Astrocyte of the spinal cord (primary cell): ENCODE results near the gene RHPN2.
"Not testable (repeated sequence)": the region's sequence is repeated elsewhere in the genome, so short reads cannot be mapped to it uniquely, and the experiment has no call there.

Source experiments
- DNase-seq: peaks from one replicate; pipeline ENCODE4 v3.0.0; 2011; ENCODE audit warnings: low read depth, low spot score
- H3K4me3 ChIP-seq: 2 replicates; pipeline ENCODE4 v1.5.1; 2011; ENCODE audit warnings: low read depth, mild to moderate bottlenecking, low read length, moderate library complexity
- in situ Hi-C: cut with HindIII; loops from 2 replicates; pipeline ENCODE4 v1.10.0; 2017; ENCODE audit warnings: low sequenced_read_pairs
- TF ChIP-seq, protein P1 (sequence below): IDR thresholded peaks from 2 replicates; pipeline ENCODE4 v1.5.1; 2012; ENCODE audit warnings: low read depth, mild to moderate bottlenecking, low read length, inconsistent platforms

Gene RHPN2

GRCh38 chr19:33055718-33056117 lies 9.0 kb downstream of the RHPN2 start:
- DNase-seq: no peak
- TF ChIP-seq, protein P1, sequence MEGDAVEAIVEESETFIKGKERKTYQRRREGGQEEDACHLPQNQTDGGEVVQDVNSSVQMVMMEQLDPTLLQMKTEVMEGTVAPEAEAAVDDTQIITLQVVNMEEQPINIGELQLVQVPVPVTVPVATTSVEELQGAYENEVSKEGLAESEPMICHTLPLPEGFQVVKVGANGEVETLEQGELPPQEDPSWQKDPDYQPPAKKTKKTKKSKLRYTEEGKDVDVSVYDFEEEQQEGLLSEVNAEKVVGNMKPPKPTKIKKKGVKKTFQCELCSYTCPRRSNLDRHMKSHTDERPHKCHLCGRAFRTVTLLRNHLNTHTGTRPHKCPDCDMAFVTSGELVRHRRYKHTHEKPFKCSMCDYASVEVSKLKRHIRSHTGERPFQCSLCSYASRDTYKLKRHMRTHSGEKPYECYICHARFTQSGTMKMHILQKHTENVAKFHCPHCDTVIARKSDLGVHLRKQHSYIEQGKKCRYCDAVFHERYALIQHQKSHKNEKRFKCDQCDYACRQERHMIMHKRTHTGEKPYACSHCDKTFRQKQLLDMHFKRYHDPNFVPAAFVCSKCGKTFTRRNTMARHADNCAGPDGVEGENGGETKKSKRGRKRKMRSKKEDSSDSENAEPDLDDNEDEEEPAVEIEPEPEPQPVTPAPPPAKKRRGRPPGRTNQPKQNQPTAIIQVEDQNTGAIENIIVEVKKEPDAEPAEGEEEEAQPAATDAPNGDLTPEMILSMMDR: no peak
- in situ Hi-C loops: no loop called here
- H3K4me3 ChIP-seq: no peak overlapping the region

DNA sequence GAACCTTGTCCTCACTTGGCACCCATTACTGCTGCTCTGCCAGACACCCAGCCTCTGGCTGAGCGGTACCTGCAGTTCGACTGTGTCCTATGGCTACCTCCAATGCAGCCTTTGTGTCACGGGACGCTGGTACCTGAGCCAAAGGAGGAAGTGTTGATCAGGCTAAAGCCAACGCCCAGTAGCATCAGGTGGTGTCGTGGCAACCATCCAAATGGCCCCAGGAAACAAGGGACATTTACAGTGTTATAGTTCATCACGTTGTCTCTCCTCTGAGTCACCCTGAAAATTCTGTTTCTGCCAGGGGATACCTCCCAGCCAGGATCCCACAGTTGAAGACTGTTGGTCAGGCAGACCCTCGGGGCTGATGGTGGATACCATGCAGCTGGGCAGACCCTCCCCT lies 10.1 kb downstream of the RHPN2 start:
- in situ Hi-C loops: no loop called here
- TF ChIP-seq, protein P1: no peak
- H3K4me3 ChIP-seq: no peak overlapping the region
- DNase-seq: no peak

DNA sequence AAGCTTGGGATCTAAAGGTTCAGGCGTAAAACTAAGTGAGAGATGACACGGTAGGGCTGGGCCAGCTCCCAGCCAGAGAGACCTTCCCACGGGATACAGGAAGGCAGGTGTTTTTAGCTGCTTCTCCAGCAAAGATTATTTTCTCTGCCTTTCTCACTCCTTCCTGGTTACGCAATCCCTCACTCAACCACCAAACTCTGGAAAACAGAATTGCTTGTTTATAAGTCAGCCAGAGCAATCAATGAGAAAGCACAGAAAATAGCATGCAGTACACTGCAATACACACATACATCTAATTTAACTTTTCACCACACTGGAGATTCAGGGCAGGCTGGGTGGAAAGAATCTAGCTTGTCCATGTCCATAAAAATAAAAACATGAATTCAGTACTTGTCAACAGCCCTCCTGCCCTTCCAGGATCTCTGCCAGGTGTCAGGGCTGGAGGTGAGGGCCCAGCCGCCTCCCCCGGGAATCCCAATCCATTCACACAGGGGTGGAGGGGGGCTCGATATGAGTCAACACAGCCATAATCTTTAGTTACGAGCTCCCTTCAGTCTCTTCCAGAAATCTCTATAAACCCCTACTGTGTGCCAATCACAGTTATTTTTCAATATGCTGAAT lies 12.2 kb downstream of the RHPN2 start:
- in situ Hi-C loops: no loop called here
- H3K4me3 ChIP-seq: no peak overlapping the region
- TF ChIP-seq, protein P1: no peak
- DNase-seq: no peak

DNA sequence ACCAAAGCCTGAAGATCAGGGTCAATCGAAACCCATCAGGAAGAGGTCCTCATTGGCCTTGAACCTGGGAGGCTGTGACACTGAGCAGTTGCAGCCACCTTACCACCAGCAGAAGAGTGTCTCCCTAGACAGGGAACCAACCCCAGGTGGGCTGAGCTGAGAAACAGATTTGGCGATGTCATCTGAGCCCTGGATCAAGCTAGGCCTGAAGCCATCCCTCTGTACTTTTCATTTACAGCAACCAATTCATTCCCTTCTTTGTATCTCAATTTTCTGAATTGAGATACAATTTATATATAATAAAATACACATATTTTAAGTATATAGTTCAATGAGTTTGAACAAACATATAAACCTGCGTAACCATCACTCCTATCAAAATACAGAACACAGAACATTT lies 14.6 kb downstream of the RHPN2 start:
- in situ Hi-C loops: no loop called here
- no peak for DNase-seq
- TF ChIP-seq, protein P1: no peak
- no peak overlapping the region for H3K4me3 ChIP-seq

DNA sequence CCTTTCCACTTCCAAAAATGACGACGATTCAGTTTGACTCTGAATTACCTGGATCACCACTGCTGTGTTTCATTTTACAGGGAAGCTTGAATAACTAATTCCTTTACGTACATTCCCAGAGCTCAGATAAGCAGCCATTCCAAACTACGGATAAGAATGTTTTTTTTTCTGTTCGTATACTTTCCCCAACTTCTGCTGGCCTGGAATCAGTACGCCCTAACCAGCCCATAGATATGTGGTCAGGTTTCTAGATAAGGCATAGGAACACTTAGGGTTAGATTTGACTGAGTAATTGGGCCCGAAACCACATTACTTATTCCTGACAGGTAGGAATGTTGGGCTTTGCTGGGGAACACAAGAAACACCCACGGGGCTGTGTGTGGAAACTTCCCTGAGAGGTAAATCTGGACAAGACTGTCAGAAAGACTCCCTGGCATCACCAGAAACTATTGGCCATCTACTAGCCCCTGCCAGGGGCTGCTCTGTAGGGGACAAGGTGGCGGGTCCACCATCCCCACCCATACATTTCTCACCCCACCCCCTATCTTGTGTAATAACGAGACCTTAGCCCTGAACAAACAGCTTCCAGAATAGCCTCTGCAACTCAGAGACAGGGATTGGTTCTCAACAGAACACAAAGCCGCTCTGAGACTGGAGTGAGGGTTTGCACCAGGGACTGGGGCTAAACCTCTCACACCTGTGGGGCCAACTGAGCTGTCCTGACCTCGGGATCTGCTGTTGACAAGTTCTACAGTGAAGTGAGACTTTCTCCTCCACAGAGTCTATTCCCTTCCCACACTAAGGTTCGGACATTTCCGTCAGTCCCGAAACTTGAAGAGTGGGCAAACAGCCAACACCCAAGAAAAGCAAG lies 15.6 kb downstream of the RHPN2 start:
- no peak overlapping the region for H3K4me3 ChIP-seq
- TF ChIP-seq, protein P1: no peak
- no peak for DNase-seq
- in situ Hi-C loops: no loop called here

GRCh38 chr19:33047422-33047821 lies 17.3 kb downstream of the RHPN2 start:
- in situ Hi-C loops: no loop called here
- TF ChIP-seq, protein P1: no peak
- H3K4me3 ChIP-seq: no peak overlapping the region
- DNase-seq: no peak

- in situ Hi-C loops, H3K4me3 ChIP-seq, DNase-seq: not testable (repeated sequence)
Observed at GRCh38 chr19:33041828-33042160, 22.9 kb downstream of the RHPN2 start.
